Activated CD4-positive, alpha-beta T cell treated with anti-CD3 and anti-CD28 coated beads for 36 hours (primary cell): ENCODE data around the gene EIF1AD. TPM values are rescaled to one million over a fixed set of nuclear protein-coding genes. Genes with fewer than 3 reads are reported as not detected.
"Not testable (repeated sequence)": the region's sequence is repeated elsewhere in the genome, so short reads cannot be mapped to it uniquely, and the experiment has no call there.

Source experiments
- ATAC-seq: fragments of 200-7000 bp; cut with Tn5 transposase; one replicate; pipeline ENCODE4 v1.10.0; 2021; ENCODE audit warnings: mild to moderate bottlenecking, moderate library complexity
- CTCF ChIA-PET: fragments of 350-600 bp; sonication (Branson Sonifier 250); formaldehyde crosslinking; loops from one replicate; lab custom pipeline; 2021; ENCODE audit warnings: antibody characterized with exemption; lab: Charles Lee
- POLR2A ChIA-PET: fragments of 350-600 bp; sonication (Branson Sonifier 250); formaldehyde crosslinking; loops from one replicate; lab custom pipeline; 2021; ENCODE audit warnings: antibody characterized with exemption, inconsistent platforms; lab: Charles Lee
- DNase-seq: peaks from one replicate; pipeline ENCODE4 v3.0.0-alpha.2; 2020
- H3K27ac Mint-ChIP-seq: one replicate; pipeline ENCODE4 v1.8.0; 2021; ENCODE audit warnings: mixed read lengths
- H3K27me3 Mint-ChIP-seq: one replicate; pipeline ENCODE4 v1.8.0; 2021; ENCODE audit warnings: mixed read lengths
- H3K36me3 Mint-ChIP-seq: one replicate; pipeline ENCODE4 v1.8.0; 2021; ENCODE audit warnings: low read depth, mixed read lengths
- H3K4me1 Mint-ChIP-seq: one replicate; pipeline ENCODE4 v1.8.0; 2021; ENCODE audit warnings: mixed read lengths
- H3K4me3 Mint-ChIP-seq: one replicate; pipeline ENCODE4 v1.8.0; 2021; ENCODE audit warnings: mild to moderate bottlenecking, moderate library complexity, mixed read lengths
- H3K9me3 Mint-ChIP-seq: one replicate; pipeline ENCODE4 v1.8.0; 2021; ENCODE audit warnings: low read depth, mixed read lengths
- intact Hi-C, 2 experiments: fragments of 100-400 bp; cut with DNase I in 1 of 2; cut with micrococcal nuclease in 1 of 2; formaldehyde crosslinking; loops; one replicate each; pipeline versions ENCODE4 v1.14.2 to v1.15.1; 2022 to 2024; cut with DNase I, micrococcal nuclease
- total RNA-seq, 2 experiments: library from RNA; stranded (reverse); gene quantifications; one replicate each; pipeline ENCODE4 v1.2.3, GENCODE V29; 2021

EIF1AD gene
- total RNA-seq, 2 experiments from 2014 or later: 45.1 to 52.2 TPM

GRCh38 chr11:66042996-66043906 is 41.3 kb upstream of the EIF1AD start:
- intact Hi-C loops: no loop called here
- no peak overlapping the region for H3K27ac Mint-ChIP-seq
- H3K36me3 Mint-ChIP-seq: no peaks in the 10 kb centered on the region
- ATAC-seq (no peak), DNase-seq (no peak)
- H3K4me3 Mint-ChIP-seq: no peak overlapping the region
- H3K4me1 Mint-ChIP-seq: peaks cover 15% of the 10 kb centered on the region
- ChIA-PET CTCF (interaction anchor here (1.0 to 4.9 kb wide), 7 partner anchors 6 to 158 kb away, joined by 3 to 29 read pairs (median 13); partner anchors contain the start of gene SF3B2), POLR2A (no interaction called here)
- no peaks in the 10 kb centered on the region for H3K27me3 Mint-ChIP-seq
- H3K9me3 Mint-ChIP-seq: no peaks in the 10 kb centered on the region

GRCh38 chr11:66042227-66042995 is 40.5 kb upstream of the EIF1AD start:
- Mint-ChIP-seq H3K27ac (no peak overlapping the region), H3K36me3 (no peaks in the 10 kb centered on the region), H3K9me3 (no peaks in the 10 kb centered on the region), H3K4me1 (peaks cover 15% of the 10 kb centered on the region), H3K4me3 (no peak overlapping the region), H3K27me3 (no peaks in the 10 kb centered on the region)
- ChIA-PET CTCF (interaction anchor here (0.6 to 1.5 kb wide), 4 partner anchors 20 to 319 kb away, joined by 3 to 4 read pairs (median 3); partner anchors contain the start of gene MUS81), POLR2A (no interaction called here)
- intact Hi-C loops: no loop called here
- DNase-seq: no peak
- no peak for ATAC-seq

- no peak for ATAC-seq
- POLR2A ChIA-PET: no interaction called here
- intact Hi-C loops: no loop called here
- no peak overlapping the region for H3K27ac Mint-ChIP-seq
- no peak for DNase-seq
- peaks cover 4% of the 10 kb centered on the region for H3K4me1 Mint-ChIP-seq
- H3K4me3 Mint-ChIP-seq: no peak overlapping the region
- H3K9me3 Mint-ChIP-seq: no peaks in the 10 kb centered on the region
- H3K36me3 Mint-ChIP-seq: no peaks in the 10 kb centered on the region
- peaks cover 2% of the 10 kb centered on the region for H3K27me3 Mint-ChIP-seq
- CTCF ChIA-PET: interaction anchor here (1.0 kb wide), 1 partner anchor 28 kb away, joined by 3 read pairs; no protein-coding TSS in a partner anchor
Measured at GRCh38 chr11:66039765-66040164, 37.8 kb upstream of the EIF1AD start.

GRCh38 chr11:66037327-66037726 is 35.4 kb upstream of the EIF1AD start:
- no peaks in the 10 kb centered on the region for H3K36me3 Mint-ChIP-seq
- no peaks in the 10 kb centered on the region for H3K4me1 Mint-ChIP-seq
- no peak overlapping the region for H3K27ac Mint-ChIP-seq
- ChIA-PET CTCF (interaction anchor here (1.2 to 3.7 kb wide), 2 partner anchors 9 to 27 kb away, joined by 4 to 19 read pairs; no protein-coding TSS in a partner anchor), POLR2A (interaction anchor here (0.7 kb wide), 1 partner anchor 8 kb away, joined by 3 read pairs; no protein-coding TSS in a partner anchor)
- H3K4me3 Mint-ChIP-seq: no peak overlapping the region
- ATAC-seq (no peak), DNase-seq (no peak)
- H3K27me3 Mint-ChIP-seq: peaks cover 4% of the 10 kb centered on the region
- intact Hi-C loops: no loop called here
- H3K9me3 Mint-ChIP-seq: no peaks in the 10 kb centered on the region

GRCh38 chr11:66036334-66036710 is 34.4 kb upstream of the EIF1AD start:
- ChIA-PET CTCF (interaction anchor here (1.1 to 3.7 kb wide), 3 partner anchors 10 to 148 kb away, joined by 3 to 19 read pairs (median 6); partner anchors contain the start of gene FIBP), POLR2A (no interaction called here)
- Mint-ChIP-seq H3K4me3 (no peak overlapping the region), H3K27ac (no peak overlapping the region), H3K4me1 (no peaks in the 10 kb centered on the region), H3K27me3 (peaks cover 4% of the 10 kb centered on the region), H3K36me3 (no peaks in the 10 kb centered on the region), H3K9me3 (no peaks in the 10 kb centered on the region)
- no peak for DNase-seq
- no peak for ATAC-seq
- intact Hi-C loops: no loop called here

- H3K9me3 Mint-ChIP-seq: no peaks in the 10 kb centered on the region
- no peak for ATAC-seq
- POLR2A ChIA-PET: no interaction called here
Measured at GRCh38 chr11:66035653-66036333, 33.8 kb upstream of the EIF1AD start.

GRCh38 chr11:66032957-66033735 is 31.2 kb upstream of the EIF1AD start:
- no peaks in the 10 kb centered on the region for H3K4me1 Mint-ChIP-seq
- intact Hi-C loops: no loop called here
- H3K27ac Mint-ChIP-seq: no peak overlapping the region
- H3K9me3 Mint-ChIP-seq: no peaks in the 10 kb centered on the region
- H3K4me3 Mint-ChIP-seq: no peak overlapping the region
- POLR2A ChIA-PET: no interaction called here
- no peaks in the 10 kb centered on the region for H3K36me3 Mint-ChIP-seq
- CTCF ChIA-PET: interaction anchor here (2.4 kb wide), 1 partner anchor 10 kb away, joined by 11 read pairs; no protein-coding TSS in a partner anchor
- H3K27me3 Mint-ChIP-seq: peaks cover 4% of the 10 kb centered on the region
- ATAC-seq: no peak
- no peak for DNase-seq

More at GRCh38 chr11:66035653-66036333, 33.8 kb upstream of the EIF1AD start:
- Mint-ChIP-seq H3K27ac (no peak overlapping the region), H3K4me1 (no peaks in the 10 kb centered on the region), H3K27me3 (peaks cover 4% of the 10 kb centered on the region), H3K4me3 (no peak overlapping the region), H3K36me3 (no peaks in the 10 kb centered on the region)
- intact Hi-C loops: no loop called here
- CTCF ChIA-PET: interaction anchor here (0.6 to 3.7 kb wide), 4 partner anchors 10 to 771 kb away, joined by 3 to 19 read pairs (median 5); partner anchors contain the start of gene FIBP
- no peak for DNase-seq

GRCh38 chr11:66026017-66026529 is 24.1 kb upstream of the EIF1AD start, which contains the start of gene CATSPER1:
Gene CATSPER1, minus strand, starts transcription at chr11:66026479. Its CDS starts 100 bp downstream, at chr11:66026379.
- intact Hi-C loops: no loop called here

GRCh38 chr11:66023186-66023440 is 21.2 kb upstream of the EIF1AD start:
- intact Hi-C loops: loop anchor here in 1 of 2 experiments (2.0 kb wide), 1 partner anchor 20 kb away; the partner anchor contains the start of genes BANF1 and EIF1AD
- H3K4me1 Mint-ChIP-seq, DNase-seq, H3K27ac Mint-ChIP-seq, ATAC-seq, H3K36me3 Mint-ChIP-seq, H3K9me3 Mint-ChIP-seq, POLR2A ChIA-PET, H3K4me3 Mint-ChIP-seq, H3K27me3 Mint-ChIP-seq: not testable (repeated sequence)
- CTCF ChIA-PET: interaction anchor here (0.7 to 1.9 kb wide), 13 partner anchors 9 to 253 kb away, joined by 3 to 29 read pairs (median 5); partner anchors contain the start of genes CST6, MUS81 and SF3B2

More at GRCh38 chr11:66026017-66026529, 24.1 kb upstream of the EIF1AD start, which contains the start of gene CATSPER1:
- Mint-ChIP-seq H3K4me3 (no peak within 1 kb of the TSS), H3K36me3 (no peaks in the 10 kb centered on the region), H3K27ac (no peak within 1 kb of the TSS), H3K9me3 (no peaks in the 10 kb centered on the region), H3K4me1 (peaks cover 5% of the 10 kb centered on the region), H3K27me3 (peaks cover 7% of the 10 kb centered on the region)
- ChIA-PET CTCF (interaction anchor here (0.6 to 1.0 kb wide), 7 partner anchors 10 to 1774 kb away, joined by 3 to 5 read pairs (median 3); no protein-coding TSS in a partner anchor), POLR2A (no interaction called here)
- DNase-seq: no peak
- ATAC-seq: no peak
